ENCODE results near the gene MAP4K3.

The MAP4K3 gene

GRCh38 chr2:39311469-39311868 lies 125.6 kb downstream of the MAP4K3 start:
- DNase-seq (ENCODE audit: low spot score): no peak
- no peak for TF ChIP-seq CTCF (IDR thresholded peaks at IDR 0.05; ENCODE audit: extremely low read depth, missing control alignments)

GRCh38 chr2:39308778-39309177 lies 128.3 kb downstream of the MAP4K3 start:
- no peak for TF ChIP-seq CTCF (IDR thresholded peaks at IDR 0.05; ENCODE audit: extremely low read depth, missing control alignments)
- no peak for DNase-seq (ENCODE audit: low spot score)

- DNase-seq (ENCODE audit: low spot score): no peak
- no peak for TF ChIP-seq CTCF (IDR thresholded peaks at IDR 0.05; ENCODE audit: extremely low read depth, missing control alignments)
These were observed 130.5 kb downstream of the MAP4K3 start for GRCh38 chr2:39306626-39307025.

- DNase-seq (ENCODE audit: low spot score): no peak
- TF ChIP-seq CTCF (IDR thresholded peaks at IDR 0.05; ENCODE audit: extremely low read depth, missing control alignments): no peak
These were observed 132.4 kb downstream of the MAP4K3 start for GRCh38 chr2:39304729-39305128.

GRCh38 chr2:39304200-39304599 lies 132.9 kb downstream of the MAP4K3 start:
- TF ChIP-seq CTCF (IDR thresholded peaks at IDR 0.05; ENCODE audit: extremely low read depth, missing control alignments): no peak
- DNase-seq (ENCODE audit: low spot score): no peak

GRCh38 chr2:39301352-39301751 lies 135.7 kb downstream of the MAP4K3 start:
- no peak for DNase-seq (ENCODE audit: low spot score)
- no peak for TF ChIP-seq CTCF (IDR thresholded peaks at IDR 0.05; ENCODE audit: extremely low read depth, missing control alignments)

- no peak for TF ChIP-seq CTCF (IDR thresholded peaks at IDR 0.05; ENCODE audit: extremely low read depth, missing control alignments)
- no peak for DNase-seq (ENCODE audit: low spot score)
These were observed 136.8 kb downstream of the MAP4K3 start for GRCh38 chr2:39300044-39300978.

All from GM20000 (cell line).